Mesenchymal stem cell (in vitro differentiated cells and primary cell): ENCODE measurements around the gene TUBGCP5.
A peak's percentile ranks its signal among the peaks of the same experiment; 100 is the strongest.

Experiments
- DNase-seq: peaks from one replicate; pipeline ENCODE4 v3.0.0-alpha.2; 2013
- H2AFZ ChIP-seq: one replicate; pipeline ENCODE4 v1.6.1; 2013; ENCODE audit warnings: low read depth, mild to moderate bottlenecking, control low read depth, inconsistent platforms, low read length, moderate library complexity
- H2AK5ac ChIP-seq: 2 replicates; pipeline ENCODE4 v1.6.1; 2013; ENCODE audit warnings: low read length, moderate library complexity, mild to moderate bottlenecking, inconsistent platforms; ENCODE audit not compliant: severe bottlenecking
- H2BK120ac ChIP-seq: one replicate; pipeline ENCODE4 v1.6.1; 2013; ENCODE audit warnings: low read depth, mild to moderate bottlenecking, inconsistent platforms, low read length, moderate library complexity
- H2BK12ac ChIP-seq, 2 experiments: one replicate each; pipeline ENCODE4 v1.6.1; 2013; ENCODE audit warnings: inconsistent platforms in 2 of 2, low read length in 2 of 2, mild to moderate bottlenecking in 2 of 2, moderate library complexity in 2 of 2, control low read depth in 1 of 2
- H2BK15ac ChIP-seq: one replicate; pipeline ENCODE4 v1.6.1; 2013; ENCODE audit warnings: mild to moderate bottlenecking, low read depth, inconsistent platforms; ENCODE audit not compliant: poor library complexity, severe bottlenecking
- H2BK5ac ChIP-seq: 2 replicates; pipeline ENCODE4 v1.6.1; 2013; ENCODE audit warnings: low read depth, mild to moderate bottlenecking, low read length, control low read depth, inconsistent platforms; ENCODE audit not compliant: poor library complexity, severe bottlenecking
- H3K14ac ChIP-seq, 2 experiments: one replicate each; pipeline ENCODE4 v1.6.1; 2013; ENCODE audit warnings: inconsistent platforms in 2 of 2, low read length in 2 of 2, control low read depth in 1 of 2, mild to moderate bottlenecking in 1 of 2, moderate library complexity in 1 of 2
- H3K18ac ChIP-seq, 2 experiments: one replicate each; pipeline ENCODE4 v1.6.1; 2013; ENCODE audit warnings: inconsistent platforms in 2 of 2, low read length in 2 of 2, control low read depth in 1 of 2, low read depth in 1 of 2, mild to moderate bottlenecking in 1 of 2
- H3K23ac ChIP-seq, 2 experiments: one replicate each; pipeline ENCODE4 v1.6.1; 2013; ENCODE audit warnings: inconsistent platforms in 2 of 2, low read length in 2 of 2, mild to moderate bottlenecking in 2 of 2, moderate library complexity in 2 of 2, control low read depth in 1 of 2
- H3K27ac ChIP-seq: 2 replicates; pipeline ENCODE4 v1.5.1; 2013; ENCODE audit warnings: mild to moderate bottlenecking, moderate library complexity, low read length, control low read depth, inconsistent platforms; ENCODE audit not compliant: poor library complexity, severe bottlenecking
- H3K27me3 ChIP-seq, 2 experiments: 2 replicates each; pipeline versions ENCODE4 v1.6.1 to v1.7.0; 2013; ENCODE audit warnings: low read length in 2 of 2, mild to moderate bottlenecking in 2 of 2, moderate library complexity in 2 of 2, control low read depth in 1 of 2, inconsistent platforms in 1 of 2; ENCODE audit not compliant: control insufficient read depth in 1 of 2, insufficient read depth in 1 of 2
- H3K36me3 ChIP-seq, 2 experiments: 2 replicates each; pipeline versions ENCODE4 v1.6.1 to v1.7.0; 2013; ENCODE audit warnings: low read length in 2 of 2, control low read depth in 1 of 2, inconsistent platforms in 1 of 2, low read depth in 1 of 2, mild to moderate bottlenecking in 1 of 2; ENCODE audit not compliant: insufficient read depth in 2 of 2, control insufficient read depth in 1 of 2
- H3K4ac ChIP-seq, 2 experiments: one replicate each; pipeline ENCODE4 v1.6.1; 2013; ENCODE audit warnings: inconsistent platforms in 2 of 2, low read length in 2 of 2, mild to moderate bottlenecking in 2 of 2, moderate library complexity in 2 of 2, control low read depth in 1 of 2, low read depth in 1 of 2
- H3K4me1 ChIP-seq: 2 replicates; pipeline ENCODE4 v1.6.1; 2013; ENCODE audit warnings: low read depth, low read length, control low read depth; ENCODE audit not compliant: control insufficient read depth, insufficient read depth
- H3K4me2 ChIP-seq: 2 replicates; pipeline ENCODE4 v1.6.1; 2013; ENCODE audit warnings: low read length, mild to moderate bottlenecking, inconsistent platforms; ENCODE audit not compliant: poor library complexity, severe bottlenecking
- H3K4me3 ChIP-seq, 2 experiments: 2 replicates each; pipeline versions ENCODE4 v1.5.1 to v1.7.0; 2013; ENCODE audit warnings: low read length in 2 of 2, mild to moderate bottlenecking in 2 of 2, control low read depth in 1 of 2, low read depth in 1 of 2; ENCODE audit not compliant: insufficient read depth in 1 of 2
- H3K79me1 ChIP-seq: replicated peaks from 2 replicates; pipeline ENCODE4 v1.6.1; 2013; ENCODE audit warnings: mild to moderate bottlenecking, control low read depth, low read length, inconsistent platforms; ENCODE audit not compliant: poor library complexity, severe bottlenecking
- H3K9ac ChIP-seq: 2 replicates; pipeline ENCODE4 v1.7.0; 2013; ENCODE audit warnings: mild to moderate bottlenecking, low read length, moderate library complexity
- H3K9me3 ChIP-seq: 2 replicates; pipeline ENCODE4 v1.7.0; 2013; ENCODE audit warnings: mild to moderate bottlenecking, low read length; ENCODE audit not compliant: control insufficient read depth
- H4K8ac ChIP-seq: one replicate; pipeline ENCODE4 v1.6.1; 2013; ENCODE audit warnings: inconsistent platforms, mild to moderate bottlenecking, low read length, moderate library complexity
- H4K91ac ChIP-seq: one replicate; pipeline ENCODE4 v1.6.1; 2013; ENCODE audit warnings: mild to moderate bottlenecking, low read length, inconsistent platforms
- WGBS: methylation state at CpG from one replicate; pipeline ENCODE4 v1.1.7; 2013; ENCODE audit warnings: mixed read lengths; 5-methylcytosine and 5-hydroxymethylcytosine counted together

The TUBGCP5 gene

DNA sequence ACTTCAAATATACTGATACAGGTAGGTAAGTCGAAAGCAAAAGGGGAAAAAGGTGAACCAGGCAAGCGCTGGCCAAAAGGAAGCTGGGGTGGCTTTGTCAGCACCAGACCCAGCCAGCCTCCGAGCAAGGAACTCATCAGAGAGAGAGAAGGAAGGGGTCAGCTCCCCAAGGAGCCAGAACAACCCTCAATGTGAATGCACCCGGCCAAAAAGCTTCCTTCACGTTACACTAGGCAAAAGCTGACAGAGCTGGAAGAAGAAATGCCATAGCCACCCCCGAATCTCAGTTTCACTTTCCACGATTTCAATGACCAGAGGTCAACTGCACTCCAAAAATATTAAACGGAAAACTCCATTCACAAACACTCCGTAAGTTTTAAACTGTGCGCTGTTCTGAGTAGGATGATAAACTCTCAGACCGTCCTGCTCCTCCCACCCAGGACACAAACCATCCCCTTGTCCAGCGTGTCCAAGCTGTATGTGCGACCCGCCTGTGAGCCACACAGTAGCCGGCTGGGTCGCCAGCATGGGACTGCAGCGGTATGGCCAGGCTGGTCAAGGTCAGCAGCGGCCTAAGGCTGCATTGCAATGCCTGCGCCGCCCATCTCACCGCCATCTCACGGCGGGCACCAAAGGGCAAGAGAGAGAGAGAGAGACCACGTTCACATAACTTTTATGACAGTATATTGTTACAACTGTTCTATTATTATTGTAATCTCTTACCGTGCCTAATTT, 88.9 kb downstream of the TUBGCP5 start:
- H2BK15ac ChIP-seq = no peak overlapping the region
- H3K36me3 ChIP-seq = peaks cover 12 to 34% of the 10 kb centered on the region in 2 experiments
- peaks cover 32% of the 10 kb centered on the region for H3K79me1 ChIP-seq
- H3K9me3 ChIP-seq = no peaks in the 10 kb centered on the region
- peak overlapping the region in 1 of 2 experiments; percentile 82 for H3K14ac ChIP-seq
- peak overlapping the region in 1 of 2 experiments; percentile 37 for H3K18ac ChIP-seq
- H3K4me1 ChIP-seq = peaks cover 32% of the 10 kb centered on the region
- peak overlapping the region in 1 of 2 experiments; percentile 54 for H3K4ac ChIP-seq
- H2AK5ac ChIP-seq = no peak overlapping the region
- no peaks in the 10 kb centered on the region for H3K27me3 ChIP-seq
- H3K9ac ChIP-seq = peak overlapping the region; percentile 41
- H4K91ac ChIP-seq = peak overlapping the region; percentile 81
- peak; percentile 39 for DNase-seq
- H3K23ac ChIP-seq = peak overlapping the region in 1 of 2 experiments; percentile 74
- H2AFZ ChIP-seq = no peak overlapping the region
- H3K4me3 ChIP-seq = peak overlapping the region in 1 of 2 experiments; percentile 59
- H2BK12ac ChIP-seq = peak overlapping the region; percentile 78 to 87
- 85% methylated on average over 19 of the region's 25 CpGs for WGBS
- H2BK120ac ChIP-seq = no peak overlapping the region
- no peak overlapping the region for H3K27ac ChIP-seq
- H4K8ac ChIP-seq = no peak overlapping the region
- H3K4me2 ChIP-seq = no peak overlapping the region
- H2BK5ac ChIP-seq = no peak overlapping the region
